Measurements from ENCODE around the gene GLYR1.
A peak's percentile ranks its signal among the peaks of the same experiment; 100 is the strongest.

Gene GLYR1

DNA sequence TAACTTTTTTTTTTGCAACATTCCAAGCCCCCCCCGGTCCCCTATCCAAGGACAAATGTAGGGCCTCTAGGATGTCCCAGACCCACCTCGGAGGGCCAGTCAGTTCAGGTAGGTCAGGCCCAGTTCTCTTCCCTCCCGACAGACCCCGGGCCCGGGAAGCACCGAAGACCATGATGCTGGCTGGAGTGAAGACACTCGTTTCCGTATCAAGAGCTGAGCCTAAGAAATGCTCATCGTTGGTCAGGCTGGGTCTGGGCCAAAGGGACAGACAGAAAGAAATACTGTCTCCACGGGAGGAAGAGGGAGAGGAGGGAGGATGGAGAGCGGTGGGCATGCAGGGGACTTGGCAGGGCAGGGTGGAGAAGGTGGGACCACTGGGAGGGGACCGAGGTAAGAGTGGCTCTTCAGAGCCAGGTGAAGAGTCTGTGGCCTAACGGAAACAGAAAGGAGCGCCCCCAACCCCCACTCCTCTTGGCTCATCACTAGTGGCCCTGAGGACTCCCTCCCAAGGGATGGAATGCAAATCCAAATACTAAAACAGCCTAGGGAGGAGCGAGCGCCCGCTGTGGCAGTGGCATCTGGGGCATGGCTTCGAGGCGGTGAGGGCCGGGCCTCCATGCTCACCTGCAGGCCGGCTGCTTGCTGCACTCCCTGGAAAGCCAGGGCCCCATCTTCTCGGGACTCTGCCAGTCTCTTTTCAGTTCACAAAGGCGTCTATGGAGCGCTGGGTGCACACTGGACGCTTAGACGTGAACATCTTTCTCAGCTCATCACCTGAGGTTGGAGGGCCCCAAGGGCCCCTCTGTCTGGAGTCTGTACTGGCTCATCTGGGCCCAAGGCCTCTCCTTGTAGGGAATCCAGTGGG lies 43.0 kb downstream of the GLYR1 start:
- TF ChIP-seq, protein P1, sequence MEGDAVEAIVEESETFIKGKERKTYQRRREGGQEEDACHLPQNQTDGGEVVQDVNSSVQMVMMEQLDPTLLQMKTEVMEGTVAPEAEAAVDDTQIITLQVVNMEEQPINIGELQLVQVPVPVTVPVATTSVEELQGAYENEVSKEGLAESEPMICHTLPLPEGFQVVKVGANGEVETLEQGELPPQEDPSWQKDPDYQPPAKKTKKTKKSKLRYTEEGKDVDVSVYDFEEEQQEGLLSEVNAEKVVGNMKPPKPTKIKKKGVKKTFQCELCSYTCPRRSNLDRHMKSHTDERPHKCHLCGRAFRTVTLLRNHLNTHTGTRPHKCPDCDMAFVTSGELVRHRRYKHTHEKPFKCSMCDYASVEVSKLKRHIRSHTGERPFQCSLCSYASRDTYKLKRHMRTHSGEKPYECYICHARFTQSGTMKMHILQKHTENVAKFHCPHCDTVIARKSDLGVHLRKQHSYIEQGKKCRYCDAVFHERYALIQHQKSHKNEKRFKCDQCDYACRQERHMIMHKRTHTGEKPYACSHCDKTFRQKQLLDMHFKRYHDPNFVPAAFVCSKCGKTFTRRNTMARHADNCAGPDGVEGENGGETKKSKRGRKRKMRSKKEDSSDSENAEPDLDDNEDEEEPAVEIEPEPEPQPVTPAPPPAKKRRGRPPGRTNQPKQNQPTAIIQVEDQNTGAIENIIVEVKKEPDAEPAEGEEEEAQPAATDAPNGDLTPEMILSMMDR (IDR thresholded peaks at IDR 0.05; ENCODE audit: insufficient read depth, low read length, missing control alignments), result no peak
- no peak for DNase-seq (ENCODE audit: low read depth, low spot score)
- CTCF ChIA-PET, result no interaction called here
- POLR2A ChIA-PET, result interaction anchor here (0.6 kb wide), 1 partner anchor 18 kb away, joined by 3 read pairs; no protein-coding TSS in a partner anchor
- H3K4me3 ChIP-seq (ENCODE audit: low read depth, low read length), result no peak overlapping the region

DNA sequence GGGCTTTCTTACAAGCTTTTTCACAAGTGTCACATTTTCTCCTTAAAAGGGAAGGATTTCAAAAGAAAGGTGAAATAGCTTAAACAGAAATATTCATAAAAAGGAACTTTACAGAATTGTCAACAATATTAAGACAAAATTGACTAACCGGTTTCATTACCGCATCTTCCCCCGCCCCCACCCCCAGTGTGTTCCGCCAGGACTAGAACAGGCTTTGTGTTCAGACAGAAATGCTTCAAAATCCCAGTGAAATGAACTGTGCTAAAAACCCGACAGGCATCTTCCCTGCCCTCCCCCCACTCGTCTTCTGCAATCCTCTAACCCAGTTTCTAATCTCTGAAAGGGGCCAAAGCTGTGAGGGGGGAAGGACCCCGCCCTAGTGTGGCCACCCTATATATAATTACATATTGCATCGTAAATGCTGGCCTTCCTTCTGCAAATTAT lies 43.7 kb downstream of the GLYR1 start:
- no peak for DNase-seq (ENCODE audit: low read depth, low spot score)
- ChIA-PET POLR2A (interaction anchor here (0.6 to 2.1 kb wide), 4 partner anchors 19 to 71 kb away, joined by 3 to 8 read pairs (median 3); partner anchors contain the start of genes ANKS3 and DNAAF8), CTCF (interaction anchor here (2.0 kb wide), 1 partner anchor 152 kb away, joined by 15 read pairs; no protein-coding TSS in a partner anchor)
- H3K4me3 ChIP-seq (ENCODE audit: low read depth, low read length), result no peak overlapping the region
- TF ChIP-seq, protein P1 (IDR thresholded peaks at IDR 0.05; ENCODE audit: insufficient read depth, low read length, missing control alignments), result no peak

DNA sequence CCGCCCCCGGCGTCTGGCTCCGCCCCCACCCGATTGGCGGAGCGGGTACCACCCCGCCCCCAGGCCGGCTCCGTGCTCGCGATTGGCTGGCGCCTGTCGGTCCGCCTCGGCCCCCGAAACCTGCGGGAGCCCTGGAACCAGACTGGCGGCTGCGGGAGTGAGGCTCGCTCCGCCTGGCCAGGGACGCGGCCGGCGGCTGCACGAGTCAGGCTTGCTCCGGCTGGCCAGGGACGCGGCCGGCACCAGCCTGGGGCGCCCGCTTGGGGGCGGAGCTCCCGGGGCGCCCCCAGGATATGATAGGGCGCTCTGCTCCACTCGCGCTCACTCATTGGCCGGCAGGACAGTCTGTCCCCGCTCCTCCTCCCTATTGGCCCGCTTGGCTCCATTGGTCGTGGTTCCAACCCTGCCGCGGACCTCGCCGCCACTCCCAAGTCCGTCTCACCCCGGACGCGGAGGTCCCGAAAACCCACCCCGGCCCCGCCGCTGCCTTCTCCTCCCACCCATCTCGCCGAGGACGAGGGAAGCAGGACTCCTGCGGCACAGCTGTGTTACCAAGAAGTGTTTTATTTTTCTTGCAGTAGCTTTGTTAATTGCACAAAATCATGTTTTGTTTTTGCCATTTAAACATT lies 44.3 kb downstream of the GLYR1 start:
- ChIA-PET CTCF (interaction anchor here (2.0 kb wide), 1 partner anchor 153 kb away, joined by 15 read pairs; no protein-coding TSS in a partner anchor), POLR2A (interaction anchor here (0.8 to 2.1 kb wide), 5 partner anchors 17 to 72 kb away, joined by 3 to 8 read pairs (median 3); partner anchors contain the start of genes ANKS3 and DNAAF8)
- H3K4me3 ChIP-seq (ENCODE audit: low read depth, low read length), result peak overlapping the region; percentile 80
- TF ChIP-seq, protein P1 (IDR thresholded peaks at IDR 0.05; ENCODE audit: insufficient read depth, low read length, missing control alignments), result no peak
- DNase-seq (ENCODE audit: low read depth, low spot score), result peak; percentile 37

DNA sequence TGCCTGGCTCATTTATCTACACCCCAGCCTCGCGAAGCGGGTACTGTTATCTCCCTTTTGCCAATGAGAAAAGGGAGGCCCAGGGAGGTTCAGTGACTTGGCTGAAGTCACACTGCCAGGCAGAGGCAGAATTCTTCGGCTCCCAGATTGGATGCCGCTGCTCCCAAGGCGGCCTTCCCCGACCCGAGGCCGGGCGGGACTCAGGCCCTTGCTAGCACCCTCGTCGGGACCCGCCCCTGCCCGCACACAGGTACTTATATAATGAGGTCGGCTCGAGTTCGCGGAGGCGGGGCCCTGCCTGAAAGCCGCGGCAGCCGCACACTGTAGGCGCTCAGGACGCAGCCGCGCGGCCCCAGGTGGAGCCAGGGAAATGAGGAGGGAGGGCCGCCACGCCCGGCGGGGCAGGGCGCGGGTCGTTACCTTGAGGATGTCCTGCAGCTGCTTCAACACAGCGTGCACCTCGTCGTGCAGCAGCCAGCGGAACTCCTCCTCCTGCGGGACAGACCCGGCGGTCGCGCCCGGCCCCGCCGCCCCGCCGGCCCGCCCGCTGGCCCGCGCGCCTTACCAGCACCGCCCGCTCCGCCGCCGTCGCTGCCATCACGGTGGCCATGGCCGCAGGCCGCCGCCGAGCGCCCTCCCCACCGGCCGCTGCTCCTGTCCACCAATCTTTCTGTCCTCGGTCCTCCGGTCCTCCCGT lies 45.0 kb downstream of the GLYR1 start, which contains the start of gene ROGDI:
Gene ROGDI, minus strand, starts transcription at position 672 of the 697 bp plus-strand sequence. Its CDS starts 62 bp downstream, at position 610.
- no peak for DNase-seq (ENCODE audit: low read depth, low spot score)
- TF ChIP-seq, protein P1 (IDR thresholded peaks at IDR 0.05; ENCODE audit: insufficient read depth, low read length, missing control alignments), result no peak
- peak within 1 kb of the TSS; percentile 80 for H3K4me3 ChIP-seq (ENCODE audit: low read depth, low read length)
- CTCF ChIA-PET, result interaction anchor here (2.0 kb wide), 1 partner anchor 154 kb away, joined by 15 read pairs; no protein-coding TSS in a partner anchor
- POLR2A ChIA-PET, result interaction anchor here (0.8 to 2.1 kb wide), 5 partner anchors 16 to 73 kb away, joined by 3 to 8 read pairs (median 3); partner anchors contain the start of genes ANKS3 and DNAAF8

DNA sequence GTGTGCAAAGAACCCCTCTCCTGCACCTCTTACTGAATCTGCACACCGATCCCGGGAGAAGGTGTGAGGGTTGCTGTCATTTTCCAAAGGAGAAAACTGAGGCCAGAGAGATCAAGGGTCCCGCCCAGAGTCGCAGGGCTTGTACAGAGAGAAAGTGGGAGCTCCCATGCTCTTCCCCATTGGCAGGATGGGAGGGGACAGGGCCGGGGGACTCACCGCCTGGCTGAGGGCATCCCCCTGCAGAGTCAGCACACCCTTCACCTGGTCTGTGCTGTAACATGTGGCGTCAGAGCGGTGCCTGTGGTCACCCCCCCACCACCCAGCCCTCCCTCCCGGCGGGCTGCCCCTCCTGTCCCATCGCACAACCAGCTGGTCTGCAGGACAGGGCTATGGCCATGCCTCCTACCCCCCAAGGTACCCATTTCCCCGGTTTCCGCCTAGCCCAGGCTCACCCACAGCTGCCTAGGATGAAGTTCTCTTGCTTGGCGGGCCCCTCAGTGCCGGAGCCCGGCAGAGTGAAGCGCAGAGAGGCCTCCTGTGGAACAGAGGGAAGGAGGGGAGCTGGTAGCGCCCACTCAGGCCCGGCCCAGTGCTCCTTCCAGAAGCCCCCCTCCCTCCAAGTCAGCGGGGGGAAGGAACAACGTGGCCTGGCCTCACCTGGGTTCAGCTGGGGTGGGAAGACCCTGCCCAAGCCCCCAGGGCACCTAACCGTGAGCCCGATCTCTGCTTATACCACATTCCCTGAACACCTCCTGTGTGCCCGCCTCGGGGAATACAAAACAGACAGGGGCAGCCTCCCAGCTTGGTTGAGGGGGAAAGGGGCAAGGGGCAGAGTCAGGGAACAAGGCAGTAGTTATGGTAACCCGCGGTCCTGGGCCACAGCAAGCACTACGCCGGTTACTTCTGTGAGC lies 45.8 kb downstream of the GLYR1 start:
- TF ChIP-seq, protein P1 (IDR thresholded peaks at IDR 0.05; ENCODE audit: insufficient read depth, low read length, missing control alignments), result no peak
- DNase-seq (ENCODE audit: low read depth, low spot score), result no peak
- ChIA-PET CTCF (interaction anchor here (1.5 to 2.0 kb wide), 2 partner anchors 155 kb away, joined by 3 to 15 read pairs; no protein-coding TSS in a partner anchor), POLR2A (interaction anchor here (2.1 kb wide), 1 partner anchor 67 kb away, joined by 8 read pairs; the partner anchor contains the start of genes ANKS3 and DNAAF8)
- peak overlapping the region; percentile 80 for H3K4me3 ChIP-seq (ENCODE audit: low read depth, low read length)

All from AG04449 (cell line).